GM19099 (cell line): Measurements from ENCODE around the gene AFMID.

Source experiments
- POLR2A ChIP-seq: IDR thresholded peaks from 3 replicates; pipeline ENCODE4 v1.6.1; 2011; ENCODE audit warnings: low read depth; ENCODE audit not compliant: insufficient read length; ENCODE audit errors: extremely low read depth

Gene AFMID

GRCh38 chr17:78235885-78236284, 48.7 kb downstream of the AFMID start:
- no peak for TF ChIP-seq POLR2A

DNA sequence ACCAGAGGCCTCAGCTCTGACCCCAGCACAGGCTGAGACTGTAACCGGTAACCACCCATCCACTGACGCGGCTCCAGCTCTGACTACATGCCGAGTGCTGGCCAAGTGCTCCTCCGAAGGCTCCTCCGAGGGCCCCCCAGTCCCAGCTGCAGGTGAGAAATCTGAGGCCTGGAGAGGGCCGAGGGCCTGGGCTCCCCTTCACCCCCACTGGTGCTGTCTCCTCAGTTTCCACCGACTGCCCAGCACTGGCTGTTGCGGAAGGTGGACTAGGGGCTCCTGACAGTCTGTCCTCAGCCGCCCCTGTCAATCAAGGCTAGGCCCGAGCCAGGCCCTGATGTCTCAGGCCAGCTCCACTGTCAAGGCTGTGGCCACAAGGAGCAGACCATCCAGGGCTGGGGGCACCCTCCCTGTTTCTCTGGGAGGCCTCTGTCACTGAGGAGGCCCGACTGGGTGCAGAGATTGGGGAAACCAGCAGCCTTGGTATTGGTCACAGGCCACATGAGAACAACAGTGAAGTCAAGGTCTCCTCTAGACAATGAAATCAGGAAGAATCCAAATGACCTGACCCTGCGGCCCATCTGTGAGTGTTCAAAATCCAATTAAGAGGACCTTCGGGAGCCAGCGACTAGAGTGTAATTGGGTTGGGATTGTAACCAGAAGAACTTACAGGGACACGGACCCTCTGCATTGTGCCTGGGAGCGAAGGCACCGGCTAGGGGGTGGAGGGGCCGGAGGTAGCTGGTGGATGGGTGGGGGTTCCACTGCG, 49.4 kb downstream of the AFMID start:
- TF ChIP-seq POLR2A, result no peak

DNA sequence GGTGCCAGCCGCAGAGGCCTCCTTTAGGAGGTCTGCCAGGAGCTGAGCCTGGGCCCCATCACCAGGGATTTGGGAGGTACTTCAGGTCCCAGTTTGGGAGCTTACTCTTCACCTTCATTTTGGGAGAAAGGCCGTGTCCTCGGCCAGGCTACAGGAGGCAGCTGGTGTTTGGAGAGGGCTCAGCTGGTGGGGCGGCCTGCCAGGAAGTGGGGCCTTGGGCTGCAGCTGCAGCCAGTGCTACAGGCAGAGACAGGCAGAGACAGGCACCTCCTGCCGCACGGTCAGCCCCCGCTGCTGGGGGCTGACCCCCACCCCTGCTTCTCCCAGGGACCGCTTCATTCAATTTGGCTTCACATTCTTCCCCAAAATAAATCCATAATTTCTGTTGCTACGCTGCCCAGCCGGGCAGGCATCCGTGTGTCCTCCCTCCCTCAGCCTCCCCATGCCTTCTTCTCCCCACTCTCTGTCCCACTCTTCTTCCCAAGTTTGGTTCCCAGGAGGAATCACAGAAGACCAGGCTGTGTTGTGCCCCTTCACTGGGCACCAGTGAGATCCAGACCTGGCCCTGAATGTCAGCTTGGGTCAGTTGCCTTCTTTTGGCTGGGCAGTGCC, 50.3 kb downstream of the AFMID start:
- TF ChIP-seq POLR2A, result no peak

DNA sequence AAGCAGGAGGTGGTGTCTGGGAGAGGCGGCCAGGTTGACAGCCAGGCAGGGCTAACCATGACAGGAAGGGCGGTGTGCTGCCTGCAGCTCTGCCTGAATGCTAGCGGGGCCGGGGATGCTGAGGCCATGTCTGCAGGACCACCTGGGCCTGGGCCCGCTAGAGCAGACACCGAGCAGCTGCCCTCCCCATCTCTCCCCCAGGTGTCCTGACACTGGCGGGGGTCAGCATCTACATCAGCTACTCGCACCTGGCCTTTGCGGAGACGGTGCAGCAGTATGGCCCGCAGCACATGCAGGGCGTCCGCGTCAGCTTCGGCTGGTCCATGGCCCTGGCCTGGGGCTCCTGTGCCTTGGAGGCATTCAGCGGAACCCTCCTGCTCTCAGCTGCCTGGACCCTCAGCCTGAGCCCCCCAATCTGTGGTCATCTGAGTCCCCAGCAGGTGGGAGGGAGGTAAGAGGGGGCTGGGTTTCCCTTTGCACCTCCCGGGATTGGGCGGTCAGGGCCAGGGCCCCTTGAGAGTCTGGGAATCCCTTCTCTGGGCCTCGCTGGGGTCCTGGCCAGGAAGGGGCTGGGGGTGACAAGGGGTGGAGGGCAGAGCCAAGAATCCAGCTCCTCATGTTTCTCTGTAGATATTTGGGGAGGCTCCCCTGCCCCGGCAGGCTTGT, 51.8 kb downstream of the AFMID start:
- no peak for TF ChIP-seq POLR2A

DNA sequence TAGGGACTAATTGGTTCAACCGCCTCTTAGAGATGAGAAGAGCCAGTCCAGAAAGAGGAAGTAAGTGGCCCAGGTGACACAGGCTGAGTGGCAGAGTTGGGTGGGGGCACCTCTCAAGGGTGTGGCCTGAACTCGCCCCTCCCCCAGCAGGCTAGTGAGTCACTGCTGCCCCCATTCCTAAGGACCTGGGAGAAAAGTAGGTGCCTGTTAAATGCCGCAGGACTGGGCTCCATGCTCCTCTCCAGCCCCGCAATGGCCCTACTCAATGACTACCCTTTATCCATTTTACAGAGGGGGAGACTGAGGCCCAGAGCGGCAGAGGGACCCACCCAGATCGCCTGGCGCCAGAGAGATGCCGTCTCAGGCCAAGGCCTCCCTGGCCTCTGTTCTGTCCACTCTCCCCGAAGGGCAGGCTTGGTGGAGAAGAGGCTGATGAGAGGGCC, 52.3 kb downstream of the AFMID start:
- no peak for TF ChIP-seq POLR2A

DNA sequence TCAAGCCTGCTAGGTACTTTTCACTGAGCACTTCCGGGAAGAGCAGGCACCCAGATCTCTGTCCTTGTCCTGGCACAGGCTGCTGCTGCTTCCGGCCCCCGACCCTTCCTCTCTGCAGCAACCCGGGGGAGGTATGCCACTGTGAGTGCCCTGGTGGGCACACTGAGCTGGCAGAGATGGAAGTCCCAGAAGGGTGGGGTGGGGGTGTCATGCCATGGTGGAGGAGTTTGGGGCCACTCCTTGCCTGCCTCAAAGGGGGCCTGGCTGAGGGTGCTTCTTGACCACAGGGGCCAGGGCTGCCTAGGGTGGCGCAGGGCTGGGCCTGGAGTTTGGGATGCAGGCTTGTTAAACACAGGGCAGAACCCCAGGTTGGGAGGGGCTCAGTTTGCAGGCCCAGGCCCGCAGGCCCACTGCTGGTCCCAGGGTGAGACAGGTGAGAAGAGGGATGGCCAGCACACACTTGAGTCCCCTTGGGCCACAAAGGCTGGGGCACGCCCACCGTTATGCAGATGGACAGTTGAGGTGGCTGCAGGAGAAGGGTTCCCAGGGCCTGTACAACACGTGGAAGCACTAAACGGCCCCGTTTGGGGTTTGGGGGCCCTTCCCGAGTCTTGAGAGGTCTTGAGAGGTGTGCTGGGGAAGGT, 53.0 kb downstream of the AFMID start:
- TF ChIP-seq POLR2A, result no peak

- no peak for TF ChIP-seq POLR2A
These were observed 53.7 kb downstream of the AFMID start for GRCh38 chr17:78240839-78241238.

DNA sequence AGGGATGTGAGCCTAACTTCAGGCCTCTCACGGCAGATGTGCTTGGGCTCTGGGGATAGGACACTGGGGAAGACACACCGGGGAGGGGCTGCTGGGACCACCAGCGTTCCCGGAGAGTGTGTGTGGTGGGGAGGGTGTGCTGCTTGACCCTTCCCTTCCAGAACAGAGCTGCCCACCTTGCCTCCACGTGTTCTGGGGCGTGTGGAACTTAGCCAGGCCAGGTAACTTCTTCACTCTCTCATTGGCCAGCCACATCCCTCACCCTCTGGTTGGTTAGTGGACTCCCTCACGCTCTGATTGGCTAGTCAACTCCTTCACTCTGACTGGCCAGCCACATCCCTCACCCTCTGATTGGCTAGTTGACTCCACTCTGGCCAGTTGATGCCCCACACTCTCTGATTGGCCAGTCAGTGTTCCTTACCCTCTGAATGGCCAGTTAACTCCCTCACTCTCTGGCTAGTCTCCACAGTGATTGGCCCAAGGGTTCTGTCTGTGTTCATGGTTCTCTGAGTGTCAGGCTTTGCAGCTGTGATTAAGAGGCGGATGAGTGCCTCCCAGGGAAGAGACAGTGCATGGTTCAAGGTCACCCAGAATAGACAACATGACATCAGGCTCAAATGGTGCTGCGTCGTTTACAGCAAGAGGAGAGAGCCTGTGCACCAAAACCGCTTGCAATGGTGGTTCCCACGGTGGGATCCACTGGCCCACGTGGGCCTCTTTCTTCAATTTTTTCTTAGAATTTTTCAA, 54.3 kb downstream of the AFMID start:
- no peak for TF ChIP-seq POLR2A

- no peak for TF ChIP-seq POLR2A
These were observed 55.0 kb downstream of the AFMID start for GRCh38 chr17:78242024-78242742.

DNA sequence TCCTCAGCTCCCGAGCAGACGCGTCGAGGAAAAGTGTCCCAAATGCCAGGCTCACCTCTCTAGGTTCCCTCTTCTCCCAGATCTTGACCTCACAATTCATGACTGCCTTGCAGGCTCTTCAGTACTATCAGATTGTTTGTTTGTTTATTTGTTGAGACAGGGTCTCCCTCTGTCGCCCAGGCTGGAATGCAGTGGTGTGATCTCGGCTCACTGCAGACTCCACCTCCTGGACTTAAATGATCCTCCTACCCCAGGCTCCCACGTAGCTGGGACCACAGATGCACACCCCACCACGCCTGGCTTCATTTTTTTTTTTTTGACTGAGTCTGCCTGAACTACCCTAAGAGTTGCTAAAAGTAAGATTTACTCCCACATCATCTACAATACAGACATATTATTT, 60.1 kb downstream of the AFMID start:
- TF ChIP-seq POLR2A, result no peak

DNA sequence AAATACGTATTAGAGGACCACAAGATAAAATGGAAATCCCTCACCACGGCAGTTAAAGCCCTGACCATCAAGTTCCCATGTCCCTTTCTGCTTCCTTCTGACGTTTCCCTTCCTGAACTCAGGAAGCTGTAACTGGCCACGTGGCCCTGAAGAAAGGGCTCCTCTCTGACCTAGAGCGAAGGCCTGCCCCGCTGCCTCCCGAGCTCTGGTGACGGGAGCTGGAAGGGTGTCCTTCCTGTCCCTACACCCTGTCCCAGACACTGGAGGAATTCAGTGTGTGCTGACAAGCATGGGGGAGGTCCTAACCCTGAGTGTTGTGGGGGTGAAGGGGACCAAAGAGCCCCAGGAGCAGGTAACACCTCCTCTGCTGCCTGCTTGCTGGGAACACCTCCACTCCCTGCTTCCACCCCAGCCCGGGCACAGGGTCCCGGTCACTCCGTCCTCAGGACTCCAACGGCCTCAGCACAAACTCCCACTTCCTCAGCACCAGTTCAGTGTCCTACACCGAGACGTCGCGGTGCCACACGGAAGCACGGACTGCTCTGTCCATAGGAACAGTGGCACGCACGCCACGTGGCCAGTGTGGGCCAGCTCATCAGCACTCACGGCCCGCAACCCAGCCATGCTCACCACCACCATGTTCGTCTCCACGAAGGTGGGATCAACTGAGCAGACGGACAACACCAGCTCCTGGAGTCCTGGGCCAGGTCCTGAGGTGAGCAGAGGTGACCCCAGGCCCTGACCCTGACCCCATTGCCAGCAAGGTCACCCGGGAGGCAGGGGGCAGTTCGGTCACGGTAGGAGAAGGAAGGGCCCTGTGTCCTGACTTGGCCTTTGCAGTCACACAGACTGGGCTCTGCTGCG, 61.1 kb downstream of the AFMID start:
- TF ChIP-seq POLR2A, result no peak

- no peak for TF ChIP-seq POLR2A
These were observed 62.1 kb downstream of the AFMID start for GRCh38 chr17:78249074-78249817.
